GM18517 (cell line): ENCODE measurements around the gene NKD2.

Source experiments
- ATAC-seq: cut with Tn5 transposase; IDR thresholded peaks from one replicate; pipeline ENCODE4 v1.9.1; 2021; ENCODE audit warnings: mild to moderate bottlenecking, moderate library complexity; ENCODE audit not compliant: unreplicated experiment

The NKD2 gene

GRCh38 chr5:1041225-1042143, 32.9 kb downstream of the NKD2 start:
- ATAC-seq = no peak

GRCh38 chr5:1042626-1043025, 34.0 kb downstream of the NKD2 start:
- no peak for ATAC-seq

- no peak for ATAC-seq
Observed at GRCh38 chr5:1043327-1043726, 34.7 kb downstream of the NKD2 start.

DNA sequence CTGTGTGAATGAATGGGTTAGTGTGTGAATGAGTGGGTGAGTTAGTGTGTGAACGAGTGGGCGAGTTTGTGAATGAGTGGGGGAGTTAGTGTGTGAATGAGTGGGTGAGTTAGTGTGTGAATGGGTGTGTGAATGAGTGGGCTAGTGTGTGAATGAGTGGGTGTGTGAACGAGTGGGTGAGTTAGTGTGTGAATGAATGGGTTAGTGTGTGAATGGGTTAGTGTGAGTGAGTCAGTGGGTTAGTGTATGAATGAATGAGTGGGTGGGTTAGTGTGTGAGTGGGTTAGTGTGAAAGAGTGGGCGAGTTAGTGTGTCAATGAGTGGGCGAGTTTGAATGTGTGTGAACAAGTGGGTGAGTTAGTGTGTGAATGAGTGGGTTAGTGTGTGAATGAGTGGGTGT, 35.5 kb downstream of the NKD2 start:
- ATAC-seq = no peak

DNA sequence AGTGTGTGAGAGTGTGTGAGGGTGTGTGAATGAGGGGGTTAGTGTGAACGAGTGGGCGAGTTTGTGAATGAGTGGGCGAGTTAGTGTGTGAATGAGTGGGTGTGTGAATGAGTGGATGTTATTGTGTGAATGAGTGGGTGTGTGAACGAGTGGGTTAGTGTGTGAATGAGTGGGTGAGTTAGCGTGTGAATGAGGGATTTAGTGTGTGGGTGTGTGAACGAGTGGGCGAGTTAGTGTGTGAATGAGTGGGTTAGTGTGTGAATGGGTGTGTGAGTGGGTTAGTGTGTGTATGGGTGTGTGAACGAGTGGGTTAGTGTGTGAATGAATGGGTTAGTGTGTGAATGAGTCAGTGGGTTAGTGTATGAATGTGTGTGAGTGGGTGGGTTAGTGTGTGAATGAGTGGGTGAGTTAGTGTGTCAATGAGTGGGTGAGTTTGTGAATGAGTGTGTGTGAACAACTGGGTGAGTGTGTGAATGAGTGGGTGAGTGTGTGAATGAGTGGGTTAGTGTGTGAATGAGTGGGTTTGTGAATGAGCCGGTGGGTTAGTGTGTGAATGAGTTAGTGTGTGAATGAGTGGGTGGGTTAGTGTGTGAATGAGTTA, 37.5 kb downstream of the NKD2 start:
- ATAC-seq = no peak

- no peak for ATAC-seq
Observed at GRCh38 chr5:1047332-1047965, 38.8 kb downstream of the NKD2 start.

- ATAC-seq = no peak
Observed at GRCh38 chr5:1048162-1048721, 39.6 kb downstream of the NKD2 start.

GRCh38 chr5:1048861-1049838, 40.5 kb downstream of the NKD2 start:
- no peak for ATAC-seq

DNA sequence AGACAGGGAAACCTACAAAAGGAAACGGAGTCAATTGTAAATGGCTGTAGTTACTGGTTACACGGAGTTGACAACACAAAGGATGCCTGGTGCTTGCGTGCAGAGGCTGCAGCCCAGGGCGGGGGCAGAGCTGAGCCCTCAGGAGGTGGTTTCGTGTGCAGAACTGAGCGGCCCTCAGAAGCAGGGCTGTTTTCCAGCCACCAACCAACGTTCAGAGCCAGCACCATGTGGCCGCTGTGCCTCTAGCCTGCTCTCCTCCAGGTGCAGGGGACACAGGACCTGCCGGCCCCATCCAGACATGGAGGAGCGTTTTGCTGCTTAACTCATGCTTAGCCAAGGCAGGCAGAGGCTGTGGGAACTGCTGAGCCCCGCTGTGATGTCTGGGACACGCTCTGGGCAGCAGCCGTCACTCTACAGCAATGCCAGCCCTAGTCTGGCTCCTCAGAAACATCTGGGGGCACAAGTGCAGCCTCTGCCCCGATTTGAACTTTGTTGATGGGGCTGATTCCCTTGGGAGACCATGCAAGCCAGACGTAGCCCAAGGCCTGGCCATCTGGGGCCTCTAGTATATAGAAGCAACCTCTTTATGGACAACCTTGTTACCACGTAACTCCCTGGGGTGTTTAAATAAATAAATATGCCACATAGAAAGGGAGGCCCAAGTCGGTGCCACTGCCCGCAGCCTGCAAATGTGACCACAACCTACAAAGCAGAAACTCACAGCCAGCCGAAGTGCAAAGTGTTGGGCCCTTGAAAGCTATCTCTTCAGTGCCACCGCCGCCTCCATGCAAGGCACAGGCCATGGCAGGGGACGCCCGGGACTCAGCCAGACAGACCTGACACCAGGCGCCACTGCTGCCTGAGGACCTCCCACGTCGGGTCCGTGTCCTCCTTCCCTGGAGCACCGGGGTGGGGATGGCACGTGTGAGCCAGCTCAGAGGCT, 42.1 kb downstream of the NKD2 start:
- no peak for ATAC-seq

DNA sequence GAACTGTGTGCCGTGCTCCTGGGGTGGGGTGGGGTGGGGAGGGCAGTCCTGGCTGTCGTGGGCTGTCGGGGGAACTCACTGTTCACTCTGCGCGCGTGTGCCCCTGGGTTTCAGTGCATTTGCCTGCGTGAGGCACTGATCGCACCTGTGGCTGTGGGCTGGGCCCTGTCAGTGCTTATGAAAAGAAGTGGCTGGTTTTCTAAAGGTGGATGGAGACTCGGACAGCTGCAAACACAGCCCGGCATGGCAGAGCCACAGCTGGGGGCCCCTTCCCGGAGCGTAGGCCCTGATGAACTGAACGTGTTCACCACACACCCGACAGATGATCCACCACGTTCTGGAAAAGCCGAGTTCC, 42.7 kb downstream of the NKD2 start:
- no peak for ATAC-seq

- no peak for ATAC-seq
Observed at GRCh38 chr5:1052076-1052475, 43.5 kb downstream of the NKD2 start.

DNA sequence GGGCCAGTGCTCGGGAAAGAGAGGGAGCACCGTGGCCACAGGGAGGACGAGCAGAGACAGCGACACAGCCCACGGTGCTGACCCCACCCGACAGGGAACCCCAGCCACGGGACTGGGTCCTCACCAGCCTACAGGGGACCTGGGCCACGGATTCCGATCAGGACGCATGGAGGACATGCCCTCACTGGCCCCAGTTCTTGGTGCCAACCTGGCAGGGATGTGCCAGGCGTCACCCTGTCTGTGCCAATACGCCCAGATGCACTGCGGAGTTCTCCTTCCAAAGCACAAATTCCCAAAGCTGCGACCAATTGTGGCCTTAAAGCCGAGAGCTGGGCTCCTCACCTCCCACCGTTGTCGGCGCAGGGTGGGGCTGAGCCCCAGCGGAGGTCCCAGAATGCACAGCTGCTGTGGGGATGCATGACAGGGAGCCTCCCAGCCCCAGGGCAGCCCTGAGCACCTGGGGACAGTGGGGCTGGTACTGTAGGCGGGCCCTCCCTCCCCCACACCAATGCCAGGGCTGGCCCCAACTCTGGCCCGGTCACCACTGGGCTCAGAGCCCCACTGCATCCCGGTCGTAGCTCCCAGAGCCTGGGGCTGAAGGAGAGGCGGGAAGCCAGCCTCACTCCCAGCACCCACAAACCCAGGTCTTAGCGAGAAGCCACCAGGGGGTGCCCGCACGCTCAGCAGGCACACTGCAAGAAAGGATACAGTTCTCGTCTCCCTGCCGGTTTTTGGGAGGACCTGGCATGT, 44.2 kb downstream of the NKD2 start:
- no peak for ATAC-seq

- ATAC-seq = no peak
Observed at GRCh38 chr5:1053391-1054017, 44.9 kb downstream of the NKD2 start.

- no peak for ATAC-seq
Observed at GRCh38 chr5:1054018-1054798, 45.6 kb downstream of the NKD2 start.

DNA sequence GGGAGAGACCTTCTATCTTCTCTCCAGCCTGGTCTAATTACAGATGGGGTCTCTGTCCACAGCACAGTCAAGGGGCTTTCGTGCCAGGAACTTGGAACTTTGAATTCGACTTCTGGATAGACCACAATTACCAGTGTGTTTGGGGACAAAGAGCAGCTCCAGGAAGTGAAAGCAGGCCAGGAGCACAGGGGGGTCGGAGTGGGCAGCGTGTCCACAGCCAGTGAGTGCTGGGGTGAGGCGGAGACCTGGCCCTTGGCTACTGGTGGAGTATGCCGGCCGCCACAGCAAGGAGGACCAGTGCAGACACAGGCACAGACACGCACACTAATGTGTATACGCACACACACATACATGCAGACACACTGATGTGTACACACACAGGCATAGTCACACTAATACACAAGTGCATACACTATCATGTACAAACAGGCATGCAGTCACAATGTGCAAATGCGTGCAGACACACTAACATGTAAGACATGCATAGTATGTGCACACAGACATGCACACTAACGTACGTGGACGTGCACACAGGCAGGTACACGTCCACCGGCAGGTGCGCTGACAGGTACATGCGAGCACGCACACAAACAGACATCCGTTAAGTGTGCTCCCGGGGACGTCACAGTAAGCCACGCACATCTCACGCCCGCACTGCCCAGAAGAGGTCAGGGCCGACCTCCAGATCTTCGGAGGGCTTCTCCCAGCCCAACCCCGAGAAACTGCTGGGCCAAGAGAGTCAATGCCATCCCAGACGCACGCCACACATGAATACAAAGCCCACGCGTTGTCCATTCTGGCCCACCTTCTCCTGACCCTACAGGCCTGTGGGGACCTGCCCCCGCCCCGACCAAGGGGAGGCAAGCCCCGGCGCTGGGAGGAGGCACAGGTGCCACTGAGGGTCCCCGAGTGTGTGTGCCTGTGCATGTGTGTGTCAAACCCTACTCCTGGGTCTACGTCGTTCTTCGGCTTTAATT, 46.5 kb downstream of the NKD2 start:
- no peak for ATAC-seq

DNA sequence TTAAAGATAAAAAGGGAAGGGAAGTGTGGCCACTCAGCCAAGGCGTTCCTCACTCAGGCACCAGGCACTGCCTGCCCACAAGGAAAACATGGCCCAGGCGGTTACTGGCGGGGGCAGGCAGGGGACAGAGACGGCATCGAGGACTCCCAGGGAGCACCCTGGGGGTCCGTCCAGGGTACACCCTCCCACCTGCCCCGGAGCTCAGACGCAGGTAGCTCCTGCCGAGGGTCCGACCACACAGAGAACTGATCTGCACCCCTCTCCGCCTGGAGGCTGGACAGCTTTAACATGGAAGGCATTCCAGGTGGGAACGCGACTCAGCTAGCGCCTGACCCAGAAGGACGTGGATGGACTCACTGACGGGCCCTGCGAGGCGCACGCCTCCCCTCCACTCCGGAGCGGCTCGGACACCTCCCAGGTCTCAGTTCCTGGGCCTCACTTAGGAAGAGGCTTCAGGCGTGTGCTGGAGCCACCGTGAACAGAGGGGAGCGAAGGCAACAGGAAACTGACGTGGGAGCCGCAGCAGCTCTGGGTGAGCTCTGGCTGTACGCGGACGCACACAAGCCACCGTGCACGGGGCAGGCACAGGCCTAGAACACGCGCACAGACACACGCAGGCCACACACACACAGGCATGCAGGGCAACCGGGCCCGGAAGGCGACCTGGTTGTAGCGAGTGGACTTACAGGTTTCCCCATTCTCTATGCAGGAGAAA, 47.5 kb downstream of the NKD2 start:
- ATAC-seq = no peak
